ENCODE measurements around the gene PTGER2. TPM values are rescaled to one million over a fixed set of nuclear protein-coding genes. Genes with fewer than 3 reads are reported as not detected.

The PTGER2 gene
- total RNA-seq, 2 experiments from 2014 or later: 4.3 to 4.8 TPM

- Mint-ChIP-seq H3K4me1 (ENCODE audit: low read depth) (no peaks in the 10 kb centered on the region), H3K9me3 (no peaks in the 10 kb centered on the region), H3K27ac (no peak overlapping the region), H3K4me3 (no peak overlapping the region), H3K27me3 (peaks cover 19% of the 10 kb centered on the region), H3K36me3 (ENCODE audit: low read depth) (no peaks in the 10 kb centered on the region)
- no peak for DNase-seq
- Histone ChIP-seq H3K4me1 (ENCODE audit: insufficient read depth, low read length) (peaks cover 3% of the 10 kb centered on the region), H3K9me3 (ENCODE audit: control insufficient read depth in 1 of 2, insufficient read depth in 1 of 2, low read length in 2 of 2) (no peaks in the 10 kb centered on the region), H3K4me3 (ENCODE audit: low read length) (no peak overlapping the region), H3K27ac (ENCODE audit: low read depth in 1 of 2, low read length in 2 of 2) (no peak overlapping the region), H3K36me3 (ENCODE audit: insufficient read depth, low read length) (no peaks in the 10 kb centered on the region), H3K27me3 (ENCODE audit: control insufficient read depth in 1 of 2, insufficient read depth in 2 of 2, low read length in 2 of 2) (no peaks in the 10 kb centered on the region)
- no peak for ATAC-seq (ENCODE audit: poor library complexity)
- intact Hi-C loops (cut with DNase I, micrococcal nuclease): loop anchor here (10.0 kb wide), 2 partner anchors 235 to 285 kb away; no protein-coding TSS in a partner anchor
- TF ChIP-seq CTCF (IDR thresholded peaks at IDR 0.05): no peak
- ChIA-PET POLR2A (no interaction called here), CTCF (no interaction called here)
Measured at GRCh38 chr14:52279408-52279807, 34.7 kb upstream of the PTGER2 start.

GRCh38 chr14:52283099-52283498 is 31.0 kb upstream of the PTGER2 start:
- ChIA-PET CTCF (no interaction called here), POLR2A (no interaction called here)
- TF ChIP-seq CTCF (IDR thresholded peaks at IDR 0.05): no peak
- no peak overlapping the region for H3K4me3 Mint-ChIP-seq
- Histone ChIP-seq H3K27ac (ENCODE audit: low read depth in 1 of 2, low read length in 2 of 2) (no peak overlapping the region), H3K36me3 (ENCODE audit: insufficient read depth, low read length) (no peaks in the 10 kb centered on the region), H3K4me1 (ENCODE audit: insufficient read depth, low read length) (peaks cover 29% of the 10 kb centered on the region), H3K9me3 (ENCODE audit: control insufficient read depth in 1 of 2, insufficient read depth in 1 of 2, low read length in 2 of 2) (no peaks in the 10 kb centered on the region), H3K27me3 (ENCODE audit: control insufficient read depth in 1 of 2, insufficient read depth in 2 of 2, low read length in 2 of 2) (no peaks in the 10 kb centered on the region), H3K4me3 (ENCODE audit: low read length) (no peak overlapping the region)
- no peak overlapping the region for H3K27ac Mint-ChIP-seq
- no peaks in the 10 kb centered on the region for H3K9me3 Mint-ChIP-seq
- no peaks in the 10 kb centered on the region for H3K36me3 Mint-ChIP-seq (ENCODE audit: low read depth)
- H3K4me1 Mint-ChIP-seq (ENCODE audit: low read depth): peaks cover 22% of the 10 kb centered on the region
- intact Hi-C loops (cut with DNase I, micrococcal nuclease): no loop called here
- no peak for ATAC-seq (ENCODE audit: poor library complexity)
- H3K27me3 Mint-ChIP-seq: peaks cover 7% of the 10 kb centered on the region
- DNase-seq: no peak

GRCh38 chr14:52286661-52287649 is 27.2 kb upstream of the PTGER2 start:
- H3K4me1 ChIP-seq (ENCODE audit: insufficient read depth, low read length): peaks cover 29% of the 10 kb centered on the region
- intact Hi-C loops (cut with DNase I, micrococcal nuclease): no loop called here
- no peak overlapping the region for H3K27ac ChIP-seq (ENCODE audit: low read depth in 1 of 2, low read length in 2 of 2)
- Mint-ChIP-seq H3K9me3 (no peaks in the 10 kb centered on the region), H3K4me1 (ENCODE audit: low read depth) (peaks cover 23% of the 10 kb centered on the region), H3K4me3 (peak overlapping the region; percentile 2), H3K36me3 (ENCODE audit: low read depth) (no peaks in the 10 kb centered on the region), H3K27ac (peak overlapping the region; percentile 2), H3K27me3 (no peaks in the 10 kb centered on the region)
- TF ChIP-seq CTCF (IDR thresholded peaks at IDR 0.05): no peak
- H3K9me3 ChIP-seq (ENCODE audit: control insufficient read depth in 1 of 2, insufficient read depth in 1 of 2, low read length in 2 of 2): no peaks in the 10 kb centered on the region
- peak in 2 of 14 experiments; percentile 13 to 75 for DNase-seq
- no peaks in the 10 kb centered on the region for H3K36me3 ChIP-seq (ENCODE audit: insufficient read depth, low read length)
- CTCF ChIA-PET: interaction anchor here (1.4 kb wide), 1 partner anchor 13 kb away, joined by 6 read pairs; no protein-coding TSS in a partner anchor
- H3K4me3 ChIP-seq (ENCODE audit: low read length): no peak overlapping the region
- H3K27me3 ChIP-seq (ENCODE audit: control insufficient read depth in 1 of 2, insufficient read depth in 2 of 2, low read length in 2 of 2): no peaks in the 10 kb centered on the region
- no peak for ATAC-seq (ENCODE audit: poor library complexity)
- POLR2A ChIA-PET: interaction anchor here (0.7 to 1.3 kb wide), 2 partner anchors 119 to 266 kb away, joined by 3 to 4 read pairs; partner anchors contain the start of genes GPR137C and TXNDC16
